Kasumi-1 (cell line): Measurements from ENCODE around the gene DUXA.

Experiments used
- DNase-seq, 2 experiments: peaks; one replicate each; lab custom pipeline; 2025; lab: John Stamatoyannopoulos, UW

Gene DUXA

GRCh38 chr19:57105976-57106721 lies 61.1 kb downstream of the DUXA start:
- DNase-seq, result no peak
